ENCODE data around the gene ANTXR1. TPM values are rescaled to one million over a fixed set of nuclear protein-coding genes. Genes with fewer than 3 reads are reported as not detected.

The ANTXR1 gene
- total RNA-seq, 4 donors from 2014 or later: 52.8 to 116 (median 98.9) TPM

DNA sequence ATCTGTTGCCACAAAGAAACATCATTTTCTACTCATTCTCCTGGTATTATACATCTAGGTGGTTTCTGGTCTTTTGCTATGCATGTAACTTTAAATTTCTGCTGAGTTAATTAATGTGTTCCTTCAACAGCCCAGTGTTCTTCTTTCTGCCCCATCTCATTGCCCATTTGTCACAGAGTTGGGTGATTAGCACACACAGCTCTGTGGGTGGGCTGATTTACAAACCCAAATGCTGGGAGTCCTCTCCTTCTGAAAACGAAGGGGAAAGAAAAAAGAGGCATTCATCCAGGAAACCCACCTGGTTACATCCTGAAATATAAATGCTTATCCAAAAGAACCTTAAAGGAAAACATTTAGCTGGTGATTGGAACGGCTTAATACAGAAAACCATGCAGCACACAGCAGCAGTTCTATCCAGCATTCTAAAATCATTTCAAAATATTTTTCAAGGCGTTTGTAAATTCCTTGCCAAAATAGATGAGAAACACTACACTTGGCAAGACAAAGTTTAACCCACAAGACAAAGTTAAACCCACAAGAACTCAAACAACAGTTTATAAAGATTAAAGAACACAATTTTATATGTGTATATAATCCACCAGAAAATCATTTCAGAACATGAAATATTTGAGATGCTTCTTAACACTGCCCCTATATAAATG is 177.9 kb downstream of the ANTXR1 start:
- ATAC-seq: no peak
- WGBS, 2 donors (ENCODE audit: low coverage in 1 of 2): 18 to 19% methylated on average over 3 of the region's 3 CpGs
- no peaks in the 10 kb centered on the region for H3K27me3 ChIP-seq
- no peak overlapping the region for H3K4me3 ChIP-seq
- peak overlapping the region in 3 of 4 donors; percentile 27 to 59 (median 57) for H3K27ac ChIP-seq
- peaks cover 13 to 62% (median 22%) of the 10 kb centered on the region in 3 donors for H3K4me1 ChIP-seq
- peaks cover 0 to 53% of the 10 kb centered on the region in 2 donors for H3K36me3 ChIP-seq
- TF ChIP-seq EP300 (IDR thresholded peaks at IDR 0.05): no peak
- TF ChIP-seq POLR2A (IDR thresholded peaks at IDR 0.05): no peak
- TF ChIP-seq, protein P1, sequence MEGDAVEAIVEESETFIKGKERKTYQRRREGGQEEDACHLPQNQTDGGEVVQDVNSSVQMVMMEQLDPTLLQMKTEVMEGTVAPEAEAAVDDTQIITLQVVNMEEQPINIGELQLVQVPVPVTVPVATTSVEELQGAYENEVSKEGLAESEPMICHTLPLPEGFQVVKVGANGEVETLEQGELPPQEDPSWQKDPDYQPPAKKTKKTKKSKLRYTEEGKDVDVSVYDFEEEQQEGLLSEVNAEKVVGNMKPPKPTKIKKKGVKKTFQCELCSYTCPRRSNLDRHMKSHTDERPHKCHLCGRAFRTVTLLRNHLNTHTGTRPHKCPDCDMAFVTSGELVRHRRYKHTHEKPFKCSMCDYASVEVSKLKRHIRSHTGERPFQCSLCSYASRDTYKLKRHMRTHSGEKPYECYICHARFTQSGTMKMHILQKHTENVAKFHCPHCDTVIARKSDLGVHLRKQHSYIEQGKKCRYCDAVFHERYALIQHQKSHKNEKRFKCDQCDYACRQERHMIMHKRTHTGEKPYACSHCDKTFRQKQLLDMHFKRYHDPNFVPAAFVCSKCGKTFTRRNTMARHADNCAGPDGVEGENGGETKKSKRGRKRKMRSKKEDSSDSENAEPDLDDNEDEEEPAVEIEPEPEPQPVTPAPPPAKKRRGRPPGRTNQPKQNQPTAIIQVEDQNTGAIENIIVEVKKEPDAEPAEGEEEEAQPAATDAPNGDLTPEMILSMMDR (IDR thresholded peaks at IDR 0.05): no peak
- no peak for TF ChIP-seq POLR2AphosphoS5 (IDR thresholded peaks at IDR 0.05)
- no peaks in the 10 kb centered on the region for H3K9me3 ChIP-seq

DNA sequence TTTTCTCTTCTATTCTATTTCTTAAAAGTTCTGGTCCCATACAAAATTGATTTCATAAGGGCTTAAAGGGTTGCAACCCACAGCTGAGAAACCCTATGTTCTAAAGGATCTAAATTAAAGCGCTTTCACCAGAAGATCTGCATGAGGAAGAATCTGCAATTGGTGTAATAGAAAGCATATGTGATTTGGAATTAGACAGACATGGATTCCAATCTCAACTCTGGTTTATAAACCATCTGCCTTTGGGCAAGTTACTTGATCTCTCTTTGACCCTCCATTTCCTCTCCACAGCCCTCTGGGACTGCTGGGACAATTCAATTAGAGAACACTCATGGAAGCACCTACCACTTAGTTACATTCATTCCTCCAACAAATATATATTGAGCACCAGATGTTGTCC is 178.7 kb downstream of the ANTXR1 start:
- H3K9me3 ChIP-seq: no peaks in the 10 kb centered on the region
- peaks cover 13 to 69% (median 26%) of the 10 kb centered on the region in 3 donors for H3K4me1 ChIP-seq
- TF ChIP-seq, protein P1 (IDR thresholded peaks at IDR 0.05): no peak
- TF ChIP-seq EP300 (IDR thresholded peaks at IDR 0.05) (no peak), POLR2A (IDR thresholded peaks at IDR 0.05) (no peak), POLR2AphosphoS5 (IDR thresholded peaks at IDR 0.05) (no peak)
- no peaks in the 10 kb centered on the region for H3K27me3 ChIP-seq
- H3K36me3 ChIP-seq: peaks cover 0 to 47% of the 10 kb centered on the region in 2 donors
- WGBS, 2 donors (ENCODE audit: low coverage in 1 of 2): 92 to 100% methylated on average over 1 of the region's 1 CpG
- peak overlapping the region in 2 of 4 donors; percentile 19 to 59 for H3K27ac ChIP-seq
- ATAC-seq: no peak
- no peak overlapping the region for H3K4me3 ChIP-seq

DNA sequence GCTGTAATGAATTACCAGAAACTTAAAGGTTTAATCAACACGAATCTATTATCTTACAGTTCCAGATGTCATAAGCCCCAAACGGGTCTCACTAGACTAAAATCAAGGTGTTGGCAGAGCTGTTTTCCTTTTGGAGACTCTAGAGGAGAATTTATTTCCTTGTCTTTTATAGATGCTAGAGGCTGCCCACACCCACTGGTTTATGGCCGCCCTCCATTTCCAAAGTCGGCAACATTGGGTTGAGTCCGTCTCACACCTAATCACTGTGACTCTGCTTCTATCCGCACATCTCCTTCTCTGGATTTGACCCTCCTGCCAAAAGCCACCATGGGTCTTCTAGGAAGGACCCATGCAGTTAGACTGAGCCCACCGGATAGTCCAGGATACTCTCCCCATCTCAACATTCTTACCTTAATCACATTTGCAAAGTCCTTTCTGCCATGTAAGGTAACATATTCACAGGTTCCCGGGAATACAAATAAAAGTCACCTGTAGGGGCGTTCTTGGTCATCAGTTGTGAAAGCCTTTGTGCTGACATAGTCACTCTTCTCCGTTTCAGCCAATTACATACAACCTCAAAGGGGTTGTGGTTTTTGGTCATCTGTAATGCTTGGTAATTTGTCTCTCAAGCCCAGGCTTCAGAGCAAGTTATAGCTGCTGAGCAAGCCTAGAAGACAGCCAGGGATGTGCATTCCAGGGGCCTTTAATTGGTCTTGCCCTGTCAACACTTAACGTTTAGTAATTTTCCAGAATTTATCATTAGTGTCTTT is 179.4 kb downstream of the ANTXR1 start:
- WGBS, 2 donors (ENCODE audit: low coverage in 1 of 2): 68 to 91% methylated on average over 5 to 11 of the region's 11 CpGs
- no peak for ATAC-seq
- Histone ChIP-seq H3K9me3 (no peaks in the 10 kb centered on the region), H3K36me3 (peaks cover 0 to 48% of the 10 kb centered on the region in 2 donors), H3K27ac (peak overlapping the region in 1 of 4 donors; percentile 19), H3K4me1 (peaks cover 13 to 71% (median 26%) of the 10 kb centered on the region in 3 donors), H3K27me3 (no peaks in the 10 kb centered on the region), H3K4me3 (no peak overlapping the region)
- TF ChIP-seq, protein P1 (IDR thresholded peaks at IDR 0.05): no peak
- TF ChIP-seq POLR2A (IDR thresholded peaks at IDR 0.05) (no peak), EP300 (IDR thresholded peaks at IDR 0.05) (no peak), POLR2AphosphoS5 (IDR thresholded peaks at IDR 0.05) (no peak)

DNA sequence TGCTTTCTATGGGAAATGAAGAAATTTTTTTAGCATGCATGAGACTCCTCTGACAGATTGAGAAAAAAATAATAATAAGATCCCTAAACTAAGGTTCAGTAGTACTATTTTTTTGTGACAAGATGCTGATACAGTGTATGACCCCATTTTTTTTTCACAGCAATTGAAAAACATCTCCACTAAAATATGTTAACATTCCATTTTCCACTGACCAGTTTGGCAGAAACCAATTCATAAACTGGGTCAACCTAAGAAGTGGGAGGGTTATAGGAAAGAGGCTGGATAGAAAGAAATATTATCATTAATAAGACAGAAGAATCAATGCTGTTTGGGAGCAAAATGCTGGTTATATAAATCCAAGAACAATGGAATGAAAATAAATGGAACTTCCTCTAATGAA is 182.7 kb downstream of the ANTXR1 start:
- H3K27ac ChIP-seq: peak overlapping the region in 3 of 4 donors; percentile 1 to 17 (median 15)
- no peak overlapping the region for H3K4me3 ChIP-seq
- H3K9me3 ChIP-seq: no peaks in the 10 kb centered on the region
- peaks cover 0 to 57% of the 10 kb centered on the region in 2 donors for H3K36me3 ChIP-seq
- no peaks in the 10 kb centered on the region for H3K27me3 ChIP-seq
- ATAC-seq: no peak
- peaks cover 4 to 50% (median 13%) of the 10 kb centered on the region in 3 donors for H3K4me1 ChIP-seq
- no peak for TF ChIP-seq EP300 (IDR thresholded peaks at IDR 0.05)
- TF ChIP-seq POLR2AphosphoS5 (IDR thresholded peaks at IDR 0.05): no peak
- no peak for TF ChIP-seq POLR2A (IDR thresholded peaks at IDR 0.05)
- TF ChIP-seq, protein P1 (IDR thresholded peaks at IDR 0.05): no peak

Measured in gastroesophageal sphincter (tissue), 4 donors.